Activated CD4-positive, alpha-beta T cell treated with anti-CD3 and anti-CD28 coated beads, Interleukin-2, amount 50 U/mL, for 48 hours (primary cell): ENCODE results near the gene COL28A1.
"Not testable (repeated sequence)": the region's sequence is repeated elsewhere in the genome, so short reads cannot be mapped to it uniquely, and the experiment has no call there.

Experiments used
- DNase-seq, 2 experiments: peaks; one replicate each; pipeline ENCODE4 v3.0.0-alpha.2; 2020

Gene COL28A1

DNA sequence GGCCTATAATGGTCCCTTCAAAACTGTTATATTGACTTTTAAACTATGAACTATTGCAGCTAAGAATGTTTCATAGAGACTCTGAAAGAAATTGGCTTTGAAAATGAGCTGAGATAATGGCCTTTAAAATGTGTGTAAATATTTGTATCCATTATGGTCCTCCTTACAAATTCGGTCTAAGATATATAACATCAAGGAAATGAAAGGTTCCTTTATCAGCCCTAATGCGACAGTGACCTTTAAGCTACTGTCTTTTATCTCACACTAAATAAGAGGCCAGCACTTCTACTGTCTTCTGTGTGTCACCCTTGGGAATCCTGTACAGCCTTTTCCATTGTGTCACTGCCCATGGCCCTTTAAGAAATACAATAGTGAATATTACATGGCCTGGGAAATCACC lies 19.5 kb downstream of the COL28A1 start:
- no peak for DNase-seq

DNA sequence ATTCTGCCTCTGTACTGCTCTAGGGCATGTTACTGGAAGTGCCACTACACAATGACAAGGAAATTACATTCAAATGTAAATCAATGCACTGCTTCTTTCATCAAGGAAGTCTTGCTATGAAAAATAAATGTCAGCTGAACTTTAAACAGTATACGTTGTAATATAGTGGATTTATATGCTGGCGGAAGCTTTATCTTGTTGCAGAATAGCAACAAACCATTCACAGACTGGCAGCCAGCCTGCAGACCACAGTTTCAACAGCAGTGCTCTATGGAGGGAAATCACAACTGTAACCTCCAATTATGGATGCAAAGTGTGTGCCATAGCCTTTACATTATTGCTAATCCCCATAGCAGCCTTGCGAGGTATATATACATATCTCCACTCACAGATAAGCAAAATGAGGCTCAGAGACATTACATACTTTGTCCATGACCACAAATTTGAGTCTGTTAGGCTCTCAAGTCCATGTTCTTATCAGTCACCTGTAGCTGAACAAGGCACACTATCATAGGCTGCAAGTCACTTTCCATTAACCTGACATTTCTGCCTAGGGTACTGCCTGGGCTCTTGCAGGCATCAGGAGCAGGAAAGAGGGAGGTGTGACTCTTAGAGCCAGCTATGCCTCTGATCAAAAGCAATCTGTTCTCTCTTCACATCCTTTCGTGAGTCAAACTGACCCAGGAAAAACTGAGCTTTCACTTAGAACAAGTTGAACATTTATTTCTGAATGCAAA lies 22.6 kb downstream of the COL28A1 start:
- no peak for DNase-seq

DNA sequence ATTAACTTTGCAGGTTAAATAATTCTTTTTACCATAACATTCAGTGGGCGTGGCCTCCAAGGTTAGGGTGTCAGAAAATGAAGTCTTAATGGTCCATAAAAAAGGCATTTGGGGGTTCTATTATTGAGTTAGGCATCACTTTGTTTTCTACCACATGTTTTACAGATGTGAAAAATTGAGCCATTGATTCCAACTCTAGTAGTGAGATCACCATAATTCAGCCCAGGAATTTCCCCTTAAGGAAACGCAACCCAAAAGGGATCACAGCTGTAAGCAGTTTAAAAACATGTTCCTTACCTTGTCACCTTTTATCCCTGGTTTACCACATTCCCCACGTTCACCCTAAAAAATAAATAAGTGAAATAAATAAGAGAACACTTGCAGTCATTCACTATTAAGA lies 24.9 kb downstream of the COL28A1 start:
- no peak for DNase-seq

DNA sequence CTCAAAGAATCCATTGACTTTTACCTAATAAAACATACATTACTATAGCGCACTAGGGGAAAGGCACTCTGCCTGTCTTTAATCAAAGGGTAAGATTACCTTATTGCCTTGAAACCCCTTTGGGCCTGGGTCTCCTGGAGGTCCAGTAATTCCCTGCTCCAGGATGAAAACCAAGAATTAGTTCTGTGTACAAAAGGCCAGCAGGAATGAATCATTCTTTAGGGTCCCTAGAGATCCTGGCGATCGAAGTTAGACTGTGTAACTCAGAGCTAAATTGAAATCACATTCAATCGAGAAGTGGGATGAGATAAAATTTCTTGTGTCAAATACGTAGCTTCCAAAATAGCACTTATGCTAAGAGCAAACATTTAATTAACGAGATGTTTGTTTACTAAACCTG lies 29.8 kb downstream of the COL28A1 start:
- no peak for DNase-seq

DNA sequence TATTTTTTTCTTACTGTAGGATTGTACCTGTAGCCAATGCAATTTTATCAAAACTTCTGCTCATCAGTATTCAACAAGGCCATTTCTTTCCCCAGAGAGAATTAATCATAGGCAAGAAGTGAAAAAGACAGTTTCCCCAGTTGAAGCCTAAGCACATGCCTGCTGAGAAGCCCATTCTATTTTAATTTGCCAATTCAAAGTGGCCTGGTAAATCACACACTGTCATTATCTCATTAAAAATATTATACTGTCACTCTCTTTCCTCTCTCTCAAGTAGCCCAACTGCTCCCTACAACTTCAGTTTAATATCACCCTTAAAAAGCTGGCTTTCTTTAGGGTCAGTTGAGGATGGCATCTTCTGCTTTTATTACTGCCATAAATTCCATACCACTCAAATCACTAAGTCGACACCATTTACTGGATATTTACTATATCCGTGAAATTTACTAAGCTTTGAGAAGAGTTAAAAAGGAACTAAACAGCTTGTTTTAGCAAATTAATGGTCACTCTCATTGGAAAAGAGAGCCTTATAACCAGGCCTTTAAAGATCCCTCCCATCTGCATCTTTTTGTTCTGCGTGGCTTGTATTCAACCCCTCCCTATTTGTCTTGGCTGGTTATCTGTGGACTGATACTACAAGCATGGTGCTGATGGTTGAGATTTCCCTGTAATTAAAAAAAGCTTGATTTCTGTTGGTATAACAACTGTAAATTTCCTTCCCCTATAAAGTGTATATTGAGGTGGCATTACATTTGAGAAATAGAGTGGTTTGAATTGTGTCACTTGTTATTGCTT lies 30.6 kb downstream of the COL28A1 start:
- DNase-seq, result no peak

DNA sequence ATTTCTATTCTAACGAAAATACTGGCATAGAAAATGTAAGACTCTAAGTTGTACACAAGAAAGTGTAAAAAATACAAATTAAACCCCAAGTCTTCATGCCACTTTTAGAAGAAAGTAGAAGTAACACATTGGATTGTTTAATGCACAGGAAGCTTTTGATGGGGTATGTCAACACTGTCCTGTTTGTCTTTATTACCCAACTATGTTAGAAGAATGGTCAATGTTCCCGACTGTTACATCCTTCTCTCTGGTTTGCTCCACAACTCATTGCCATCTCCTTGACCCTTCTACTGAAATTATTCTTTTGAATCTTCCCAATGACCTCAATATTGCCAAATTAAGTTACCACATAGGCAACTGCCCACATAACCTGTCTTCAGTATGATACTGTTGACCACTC lies 35.8 kb downstream of the COL28A1 start:
- no peak for DNase-seq

DNA sequence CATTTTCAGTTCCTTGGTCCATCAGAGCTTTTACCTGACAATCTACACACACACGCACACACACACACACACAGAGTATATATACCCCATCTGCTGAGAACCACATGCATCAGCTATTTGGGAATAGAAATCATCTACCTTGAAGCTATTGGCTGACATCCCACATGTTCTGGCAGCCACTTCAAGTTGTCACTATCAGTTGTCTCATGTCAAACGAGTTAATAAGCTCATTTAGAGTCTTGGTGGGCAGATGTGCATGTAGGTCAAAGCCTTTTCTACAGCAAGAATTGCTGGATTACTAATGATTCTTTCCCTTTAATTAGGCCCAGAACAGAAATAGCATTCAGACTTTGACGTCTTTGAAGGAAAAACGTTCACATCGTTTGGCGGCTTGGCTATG lies 36.8 kb downstream of the COL28A1 start:
- DNase-seq, result no peak

DNA sequence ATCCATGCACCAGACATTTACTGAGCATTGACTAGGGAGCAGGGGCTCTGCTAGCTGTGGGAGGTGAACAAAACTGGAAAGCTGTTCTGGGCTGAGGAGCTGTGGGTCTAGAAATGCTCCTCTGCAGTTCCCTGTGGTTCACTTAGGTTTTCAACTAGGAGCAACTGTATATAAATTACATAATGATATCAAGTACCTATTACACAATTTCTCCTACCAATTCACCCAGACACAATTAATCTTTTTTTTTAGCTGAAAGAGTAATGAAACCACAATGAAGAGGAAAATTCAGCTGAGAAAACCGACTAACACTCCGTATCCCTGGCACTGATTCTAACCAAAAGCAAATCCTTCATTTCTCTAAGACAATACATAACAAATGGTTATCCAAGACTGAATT lies 39.4 kb downstream of the COL28A1 start:
- DNase-seq, result no peak

DNA sequence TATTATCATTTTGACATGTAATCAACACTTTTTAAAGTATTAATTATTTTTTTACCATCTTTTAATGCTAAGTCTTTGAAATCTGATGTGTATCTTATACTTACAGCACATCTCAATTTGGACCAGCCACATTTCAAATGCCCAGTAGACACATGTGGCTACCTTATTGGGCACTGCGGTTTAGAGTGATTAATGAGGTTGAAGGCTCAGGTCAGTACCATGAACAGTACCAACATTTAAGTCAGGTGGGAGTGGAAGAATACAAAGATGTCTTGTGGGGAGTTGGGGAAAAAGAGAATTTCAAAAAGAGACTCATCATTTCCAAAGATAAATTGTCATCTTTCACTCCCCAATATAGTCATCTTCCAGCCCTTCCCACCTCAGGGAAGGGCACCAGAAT lies 40.5 kb downstream of the COL28A1 start:
- no peak for DNase-seq

DNA sequence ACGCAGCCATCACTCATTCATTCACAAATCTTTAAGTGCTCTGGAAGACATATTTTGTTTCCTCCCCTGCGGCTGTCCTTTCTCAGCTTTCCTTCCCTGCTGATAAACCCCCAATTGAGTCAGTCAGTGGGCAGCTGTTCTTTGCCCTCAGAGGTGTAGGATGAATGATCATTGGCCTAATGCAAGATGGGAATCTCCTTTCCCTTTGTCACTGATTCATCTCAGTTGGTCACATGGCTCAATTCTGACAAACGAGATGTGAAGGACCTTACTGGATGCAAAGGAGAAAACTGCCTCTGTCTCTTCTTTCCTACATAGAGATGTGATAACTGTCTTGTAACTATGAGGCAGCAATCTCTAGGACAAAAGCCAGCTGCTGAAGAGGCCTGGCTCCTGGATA lies 44.6 kb downstream of the COL28A1 start:
- no peak for DNase-seq

DNA sequence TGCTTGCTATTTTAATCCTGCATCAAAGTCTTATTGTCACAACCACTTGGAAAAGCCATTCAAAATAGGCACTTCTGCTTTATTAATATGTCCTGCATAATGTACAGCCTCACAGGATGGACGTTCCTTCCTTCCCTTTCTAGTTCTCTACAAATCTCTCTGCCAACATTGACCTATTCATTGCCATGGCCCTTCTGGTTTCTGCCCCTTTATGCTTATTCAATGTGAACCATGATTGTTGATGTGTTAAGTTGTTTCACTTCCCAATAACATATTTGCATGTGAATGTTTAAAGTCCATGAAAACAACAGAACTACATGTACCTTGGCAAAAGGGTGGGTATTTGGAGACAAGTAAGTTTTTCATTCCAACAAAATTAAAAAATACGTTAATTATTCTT lies 45.7 kb downstream of the COL28A1 start:
- no peak for DNase-seq

DNA sequence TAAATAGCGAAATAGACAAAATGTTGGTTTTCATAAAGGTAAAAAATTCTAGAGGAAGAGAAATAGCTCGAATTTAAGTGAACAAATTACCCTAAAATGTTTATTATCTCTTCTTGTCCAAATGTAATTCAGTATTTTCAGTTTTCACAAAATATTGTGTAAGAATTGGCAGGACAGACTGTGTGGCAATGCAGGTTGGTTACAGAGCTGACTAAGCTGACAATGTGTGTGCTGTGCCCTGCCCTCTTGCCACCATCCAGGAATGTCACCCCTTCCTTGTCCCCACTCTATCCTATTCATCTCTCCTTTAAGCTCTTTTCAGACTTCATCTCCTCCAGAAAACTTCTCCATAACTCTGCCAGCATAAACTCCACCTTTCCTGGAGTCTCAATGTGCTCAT lies 46.1 kb downstream of the COL28A1 start:
- DNase-seq, result no peak

DNA sequence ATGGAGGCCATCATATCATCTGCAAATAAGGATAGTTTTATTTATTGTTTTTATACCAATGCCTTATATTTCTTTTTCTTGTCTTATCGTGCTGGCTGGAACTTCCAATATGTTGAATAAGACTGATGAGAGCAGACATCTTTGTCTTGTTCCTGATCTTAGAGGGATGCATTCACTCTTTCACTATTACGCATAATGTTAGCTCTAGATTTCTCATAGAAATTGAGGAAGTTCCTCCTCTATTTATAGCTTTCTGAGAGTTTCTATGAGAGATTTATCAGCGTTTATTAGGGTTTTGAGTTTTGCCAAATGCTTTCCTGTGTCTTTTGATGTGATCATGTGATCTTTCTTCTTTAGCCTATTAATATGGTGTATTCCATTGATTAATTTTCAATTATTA lies 49.3 kb downstream of the COL28A1 start:
- no peak for DNase-seq

DNA sequence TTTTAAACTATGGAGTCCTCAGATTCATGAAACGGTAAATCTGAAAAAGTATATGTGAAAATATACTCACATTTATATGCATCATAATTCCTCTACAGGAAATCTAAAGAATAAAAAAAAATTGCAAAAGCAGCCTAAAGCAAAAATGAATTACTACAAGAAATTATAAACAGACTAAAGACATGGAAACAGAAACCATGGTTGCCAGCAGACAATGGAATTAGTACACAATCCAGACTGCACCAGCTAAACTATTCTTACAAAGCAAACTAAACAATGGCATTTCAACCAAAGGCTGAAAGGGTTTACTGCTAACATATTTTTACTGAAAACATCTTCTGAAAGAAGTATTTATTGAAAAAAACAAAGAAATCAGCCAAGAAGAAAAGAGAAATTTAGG lies 51.6 kb downstream of the COL28A1 start:
- DNase-seq, result no peak

DNA sequence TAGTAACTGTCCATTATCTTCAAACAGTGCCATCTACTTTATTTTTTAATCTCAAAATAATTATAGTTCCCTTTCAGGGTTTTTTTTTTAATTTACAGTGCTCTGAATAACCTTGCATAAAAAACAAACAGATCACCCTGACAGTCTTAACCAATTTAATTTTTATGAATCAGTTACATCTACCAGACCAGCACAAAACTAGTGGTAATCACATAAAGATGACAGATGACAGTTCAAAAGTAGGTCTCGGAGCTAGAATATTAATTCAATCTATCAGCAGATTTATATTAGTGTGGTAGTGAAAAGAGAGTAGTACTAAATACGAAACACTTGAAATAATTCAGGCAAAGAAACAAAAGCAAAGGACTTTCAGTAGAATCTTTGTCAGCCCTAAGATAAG lies 53.9 kb downstream of the COL28A1 start:
- DNase-seq, result no peak

DNA sequence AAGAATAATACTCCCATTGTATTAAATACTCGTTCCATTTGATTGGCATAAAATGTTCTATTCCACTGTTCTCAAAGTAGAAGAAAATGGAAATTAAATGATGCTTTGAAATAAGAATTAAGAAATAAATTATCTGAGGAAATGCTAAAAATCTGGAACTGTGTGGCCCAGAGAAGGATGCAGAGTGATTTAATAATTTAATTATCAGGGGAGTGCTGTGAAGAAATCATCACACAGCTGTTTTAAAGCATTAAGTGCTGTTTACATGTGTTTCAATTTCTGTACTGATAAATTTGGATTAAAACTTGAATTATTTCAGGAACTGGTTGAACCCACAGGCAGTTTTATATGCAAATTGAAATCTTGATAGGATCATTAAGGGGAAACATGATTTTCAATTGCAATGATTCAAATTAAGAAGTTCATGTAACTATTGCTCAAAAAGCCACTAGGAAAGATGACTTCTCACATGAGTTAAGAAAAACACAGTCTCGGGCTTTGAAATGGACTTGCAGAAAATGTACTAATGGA lies 56.3 kb downstream of the COL28A1 start:
- DNase-seq, result no peak

DNA sequence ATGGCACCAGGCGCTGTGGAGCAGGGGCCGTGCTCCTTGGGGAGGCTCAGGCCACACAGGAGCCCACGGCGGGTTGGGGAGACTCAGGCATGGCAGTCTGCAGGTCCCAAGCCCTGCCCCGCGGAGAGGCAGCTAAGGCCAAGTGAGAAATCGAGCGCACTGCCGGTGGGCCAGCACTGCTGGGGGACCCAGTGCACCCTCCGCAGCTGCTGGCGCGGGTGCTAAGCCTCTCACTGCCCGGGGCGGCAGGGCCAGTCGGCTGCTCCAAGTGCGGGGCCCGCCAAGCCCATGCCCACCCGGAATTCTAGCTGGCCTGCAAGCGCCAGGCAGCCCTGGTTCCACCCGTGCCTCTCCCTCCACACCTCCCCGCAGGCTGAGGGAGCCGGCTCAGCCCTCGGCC lies 57.1 kb downstream of the COL28A1 start:
- DNase-seq, result no peak

DNA sequence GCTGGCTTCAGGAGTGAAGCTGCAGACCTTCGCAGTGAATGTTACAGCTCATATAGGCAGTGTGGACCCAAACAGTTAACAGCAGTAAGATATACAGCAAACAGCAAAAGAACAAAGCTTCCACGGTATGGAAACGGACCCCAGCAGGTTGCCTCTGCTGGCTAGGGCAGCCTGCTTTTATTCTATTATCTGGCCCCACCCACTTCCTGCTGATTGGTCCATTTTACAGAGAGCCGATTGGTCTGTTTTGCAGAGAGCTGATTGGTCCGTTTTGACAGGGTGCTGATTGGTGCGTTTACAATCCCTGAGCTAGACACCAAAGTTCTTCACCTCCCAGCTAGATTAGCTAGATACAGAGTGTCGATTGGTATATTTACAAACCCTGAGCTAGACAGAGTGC lies 58.0 kb downstream of the COL28A1 start:
- DNase-seq, result not testable (repeated sequence)

DNA sequence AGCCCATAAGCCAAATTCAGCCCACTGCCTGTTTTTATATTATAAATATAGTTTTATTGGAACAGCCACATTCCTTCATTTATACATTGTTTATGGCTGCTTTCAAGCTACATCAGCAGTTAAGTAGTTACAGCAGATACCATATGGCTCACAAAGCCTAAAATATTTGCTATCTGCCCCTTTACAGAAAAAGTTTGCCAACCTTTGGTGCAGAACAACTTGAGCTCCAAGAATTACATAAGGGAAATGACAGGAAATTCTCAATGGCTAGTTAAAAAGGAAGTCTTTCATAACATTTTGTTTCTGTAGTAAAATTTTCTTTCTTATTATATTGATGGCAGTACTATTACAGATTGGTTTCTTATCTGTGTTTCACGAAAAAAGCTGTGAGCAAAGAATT lies 59.3 kb downstream of the COL28A1 start:
- DNase-seq, result no peak

DNA sequence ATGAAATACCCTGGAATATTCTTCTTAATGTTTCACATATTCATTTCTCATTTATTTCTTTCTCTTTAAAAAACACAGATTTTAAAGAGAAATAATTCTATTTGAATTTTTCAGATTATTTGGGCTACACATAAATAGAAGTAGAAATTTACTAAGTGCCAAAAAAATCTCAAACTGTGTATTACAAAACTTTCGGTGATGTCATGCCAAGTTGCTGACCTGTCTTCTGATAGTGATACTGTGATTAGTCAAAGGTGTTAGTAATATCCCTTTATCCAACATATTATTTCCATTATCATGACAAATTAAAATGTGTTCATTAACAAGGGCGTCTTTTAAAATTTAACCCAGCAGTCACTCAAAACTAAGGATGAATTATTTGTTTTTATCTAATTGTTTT lies 60.1 kb downstream of the COL28A1 start:
- no peak for DNase-seq

DNA sequence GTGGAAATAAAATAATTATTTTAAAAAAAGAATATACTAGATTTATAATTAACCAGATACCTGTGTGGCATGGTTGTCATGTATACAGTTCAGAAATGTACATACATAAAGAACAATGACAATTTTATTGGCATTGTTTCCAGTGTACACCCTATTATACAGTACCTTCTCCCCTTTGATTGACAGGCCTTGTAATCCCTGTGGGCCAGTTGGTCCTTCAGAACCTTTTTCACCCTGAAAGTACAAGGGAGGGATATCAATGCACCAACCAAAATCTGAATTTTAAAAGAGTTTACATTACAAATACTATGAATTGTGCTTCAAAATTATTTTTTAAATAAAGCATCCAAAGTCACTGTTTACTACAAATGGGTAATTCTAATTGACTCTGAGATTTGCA lies 61.2 kb downstream of the COL28A1 start:
- DNase-seq, result no peak

DNA sequence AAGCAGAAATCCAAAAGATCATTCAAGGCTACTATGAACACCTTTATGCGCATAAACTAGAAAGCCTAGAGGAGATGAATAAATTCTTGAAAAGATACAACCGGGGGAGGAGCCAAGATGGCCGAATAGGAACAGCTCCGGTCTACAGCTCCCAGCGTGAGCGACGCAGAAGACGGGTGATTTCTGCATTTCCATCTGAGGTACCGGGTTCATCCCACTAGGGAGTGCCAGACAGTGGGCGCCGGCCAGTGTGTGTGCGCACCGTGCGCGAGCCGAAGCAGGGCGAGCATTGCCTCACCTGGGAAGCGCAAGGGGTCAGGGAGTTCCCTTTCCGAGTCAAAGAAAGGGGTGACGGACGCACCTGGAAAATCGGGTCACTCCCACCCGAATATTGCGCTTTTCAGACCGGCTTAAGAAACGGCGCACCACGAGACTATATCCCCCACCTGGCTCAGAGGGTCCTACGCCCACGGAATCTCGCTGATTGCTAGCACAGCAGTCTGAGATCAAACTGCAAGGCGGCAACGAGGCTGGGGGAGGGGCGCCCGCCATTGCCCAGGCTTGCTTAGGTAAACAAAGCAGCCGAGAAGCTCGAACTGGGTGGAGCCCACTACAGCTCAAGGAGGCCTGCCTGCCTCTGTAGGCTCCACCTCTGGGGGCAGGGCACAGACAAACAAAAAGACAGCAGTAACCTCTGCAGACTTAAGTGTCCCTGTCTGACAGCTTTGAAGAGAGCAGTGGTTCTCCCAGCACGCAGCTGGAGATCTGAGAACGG lies 70.5 kb downstream of the COL28A1 start:
- DNase-seq, result not testable (repeated sequence)

DNA sequence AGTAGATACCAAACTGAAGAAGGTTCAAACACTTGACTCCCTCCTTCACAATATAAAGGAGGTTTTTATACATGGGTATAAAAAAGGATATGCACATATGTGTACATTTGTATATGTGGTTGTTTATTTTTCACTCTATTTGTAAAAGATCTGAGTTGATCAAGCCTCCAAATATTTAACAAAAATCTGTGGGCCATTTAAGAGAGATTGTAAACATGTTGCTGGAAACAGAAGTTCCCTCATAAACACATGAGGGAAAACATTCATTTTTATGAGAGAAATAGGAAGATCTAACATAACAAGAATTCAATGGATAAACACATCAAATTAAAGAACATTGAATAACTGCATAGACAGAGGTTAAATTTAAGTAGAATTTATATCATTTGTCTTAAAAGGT lies 81.7 kb downstream of the COL28A1 start:
- DNase-seq, result no peak

DNA sequence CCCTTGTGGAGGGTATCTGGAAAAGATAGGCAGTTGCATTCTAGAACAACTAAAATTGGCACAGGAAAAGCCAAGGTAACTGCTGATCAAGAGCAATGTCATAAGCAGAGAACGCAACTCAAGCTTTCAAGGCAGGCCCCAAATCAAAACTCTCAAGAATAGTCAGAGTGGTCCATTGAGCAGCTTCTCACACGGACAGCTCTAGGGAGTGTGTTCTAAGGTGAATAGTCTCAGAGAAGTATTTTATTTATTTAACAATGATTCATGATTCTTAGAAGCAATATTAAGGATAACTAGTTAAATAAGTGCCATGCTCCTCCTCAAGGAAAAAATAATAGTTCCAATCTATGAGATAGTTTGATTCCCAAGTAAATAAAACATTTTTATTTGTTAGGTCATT lies 83.0 kb downstream of the COL28A1 start:
- no peak for DNase-seq
